ENCODE data around the gene ATRAID.

DNA sequence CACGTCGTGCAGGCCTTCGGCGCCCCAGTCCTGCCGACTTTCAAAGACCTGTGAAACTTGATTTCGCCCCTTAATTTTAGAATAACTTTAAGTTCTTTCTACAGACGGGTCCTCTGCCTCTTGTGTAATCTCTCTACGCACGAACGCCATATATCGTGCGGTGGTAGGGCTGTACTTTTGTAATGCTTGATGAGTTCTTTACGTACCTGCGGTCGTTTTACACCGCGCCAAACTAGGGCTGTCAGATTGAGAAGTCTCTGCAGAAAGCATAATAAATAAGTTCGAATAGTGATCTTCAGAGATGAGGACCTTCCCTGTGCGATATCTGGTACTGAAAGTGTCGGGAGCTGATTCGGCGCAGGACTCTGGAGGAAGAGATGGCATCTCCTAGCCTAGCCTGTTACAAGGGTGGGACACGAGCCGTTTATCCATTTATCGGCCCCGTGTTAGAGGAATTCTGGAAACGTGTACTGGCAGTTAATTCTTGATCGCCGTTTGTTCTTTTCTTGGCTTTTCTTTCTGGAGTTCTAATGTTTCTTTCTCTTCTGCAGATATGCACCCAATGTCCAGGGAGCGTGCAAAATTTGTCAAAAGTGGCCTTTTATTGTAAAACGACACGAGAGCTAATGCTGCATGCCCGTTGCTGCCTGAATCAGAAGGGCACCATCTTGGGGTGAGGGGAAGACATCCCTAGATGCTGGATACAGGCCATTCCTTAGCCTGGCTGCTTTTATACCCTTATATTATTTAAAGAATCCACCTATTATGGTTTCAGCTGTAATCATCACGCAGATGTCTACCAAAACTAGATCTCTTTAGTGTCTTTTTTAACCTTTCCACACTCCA lies 1.0 kb downstream of the ATRAID start:
- TF ChIP-seq, protein P1, sequence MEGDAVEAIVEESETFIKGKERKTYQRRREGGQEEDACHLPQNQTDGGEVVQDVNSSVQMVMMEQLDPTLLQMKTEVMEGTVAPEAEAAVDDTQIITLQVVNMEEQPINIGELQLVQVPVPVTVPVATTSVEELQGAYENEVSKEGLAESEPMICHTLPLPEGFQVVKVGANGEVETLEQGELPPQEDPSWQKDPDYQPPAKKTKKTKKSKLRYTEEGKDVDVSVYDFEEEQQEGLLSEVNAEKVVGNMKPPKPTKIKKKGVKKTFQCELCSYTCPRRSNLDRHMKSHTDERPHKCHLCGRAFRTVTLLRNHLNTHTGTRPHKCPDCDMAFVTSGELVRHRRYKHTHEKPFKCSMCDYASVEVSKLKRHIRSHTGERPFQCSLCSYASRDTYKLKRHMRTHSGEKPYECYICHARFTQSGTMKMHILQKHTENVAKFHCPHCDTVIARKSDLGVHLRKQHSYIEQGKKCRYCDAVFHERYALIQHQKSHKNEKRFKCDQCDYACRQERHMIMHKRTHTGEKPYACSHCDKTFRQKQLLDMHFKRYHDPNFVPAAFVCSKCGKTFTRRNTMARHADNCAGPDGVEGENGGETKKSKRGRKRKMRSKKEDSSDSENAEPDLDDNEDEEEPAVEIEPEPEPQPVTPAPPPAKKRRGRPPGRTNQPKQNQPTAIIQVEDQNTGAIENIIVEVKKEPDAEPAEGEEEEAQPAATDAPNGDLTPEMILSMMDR (conservative IDR thresholded peaks at IDR 0.05): no peak
- TF ChIP-seq EZH2 (IDR thresholded peaks at IDR 0.05; ENCODE audit: low read depth): no peak

Data from PC-9 (cell line).